Lower leg skin (tissue), 4 donors: ENCODE data around the gene TRIM44. TPM values are rescaled to one million over a fixed set of nuclear protein-coding genes. Genes with fewer than 3 reads are reported as not detected.
"Not testable (repeated sequence)": the region's sequence is repeated elsewhere in the genome, so short reads cannot be mapped to it uniquely, and the experiment has no call there.

Experiments
- DNase-seq, 2 donors: peaks; one replicate each; pipeline ENCODE4 v3.0.0-alpha.2; 2019; ENCODE audit warnings: low spot score in 2 of 2
- H3K4me3 ChIP-seq: fragments of 200-600 bp; sonication (generic); 2 replicates; pipeline ENCODE4 v1.5.1; 2017; ENCODE audit warnings: mild to moderate bottlenecking, low read depth; ENCODE audit not compliant: poor library complexity, severe bottlenecking
- CTCF ChIP-seq, 3 donors: fragments of 450-650 bp; IDR thresholded peaks; one replicate each; pipeline ENCODE4 v1.5.1; 2016; ENCODE audit warnings: antibody characterized with exemption in 3 of 3, mild to moderate bottlenecking in 3 of 3, moderate library complexity in 2 of 3
- POLR2A ChIP-seq, 2 donors: fragments of 450-650 bp; IDR thresholded peaks; one replicate each; pipeline ENCODE4 v1.6.1; 2016 to 2017; ENCODE audit warnings: antibody characterized with exemption in 2 of 2, mild to moderate bottlenecking in 1 of 2, moderate library complexity in 1 of 2
- WGBS, 2 donors: methylation state at CpG; one replicate each; pipeline ENCODE4 v1.1.5; 2018; 5-methylcytosine and 5-hydroxymethylcytosine counted together
- intact Hi-C: fragments of 100-400 bp; cut with DNase I; formaldehyde crosslinking; loops from one replicate; pipeline ENCODE4 v1.15.0; 2023; ENCODE audit warnings: low total_unique reads
- total RNA-seq, 4 donors: library from RNA; depleted of rRNA; stranded (reverse); fragments of >200 nt; gene quantifications; one replicate each; pipeline ENCODE4 v1.1.0, GENCODE V29; 2016

Gene TRIM44
- total RNA-seq, 4 donors from 2014 or later, result 9.6 to 29.3 (median 23.8) TPM

GRCh38 chr11:35667257-35667656 is 4.7 kb downstream of the TRIM44 start:
- TF ChIP-seq POLR2A (IDR thresholded peaks at IDR 0.05) (no peak), CTCF (IDR thresholded peaks at IDR 0.05) (no peak)
- intact Hi-C loops, result no loop called here

GRCh38 chr11:35668350-35668749 is 5.8 kb downstream of the TRIM44 start:
- WGBS, 2 donors, result 97 to 100% methylated on average over 3 of the region's 3 CpGs
- H3K4me3 ChIP-seq, intact Hi-C loops: not testable (repeated sequence)

More at GRCh38 chr11:35667257-35667656, 4.7 kb downstream of the TRIM44 start:
- 94 to 100% methylated on average over 1 of the region's 1 CpG for WGBS, 2 donors
- DNase-seq, result no peak
- H3K4me3 ChIP-seq, result no peak overlapping the region

GRCh38 chr11:35671396-35672127 is 9.0 kb downstream of the TRIM44 start:
- TF ChIP-seq CTCF (IDR thresholded peaks at IDR 0.05) (no peak), POLR2A (IDR thresholded peaks at IDR 0.05) (no peak)
- intact Hi-C loops, result no loop called here
- no peak for DNase-seq
- WGBS, 2 donors, result 97 to 98% methylated on average over 3 of the region's 3 CpGs
- no peak overlapping the region for H3K4me3 ChIP-seq

More at GRCh38 chr11:35668350-35668749, 5.8 kb downstream of the TRIM44 start:
- DNase-seq, result not testable (repeated sequence)

GRCh38 chr11:35672608-35673007 is 10.0 kb downstream of the TRIM44 start:
- 79 to 83% methylated on average over 3 of the region's 3 CpGs for WGBS, 2 donors
- no peak for DNase-seq
- TF ChIP-seq POLR2A (IDR thresholded peaks at IDR 0.05), result no peak
- no peak for TF ChIP-seq CTCF (IDR thresholded peaks at IDR 0.05)
- intact Hi-C loops, result no loop called here
- H3K4me3 ChIP-seq, result no peak overlapping the region

- TF ChIP-seq CTCF (IDR thresholded peaks at IDR 0.05), result no peak
- TF ChIP-seq POLR2A (IDR thresholded peaks at IDR 0.05), result no peak
- no peak overlapping the region for H3K4me3 ChIP-seq
- no peak for DNase-seq
- WGBS, 2 donors, result 88 to 91% methylated on average over 1 of the region's 1 CpG
- intact Hi-C loops, result no loop called here
These were observed 13.5 kb downstream of the TRIM44 start for GRCh38 chr11:35675901-35676610.

- H3K4me3 ChIP-seq, result no peak overlapping the region
- intact Hi-C loops, result no loop called here
- TF ChIP-seq POLR2A (IDR thresholded peaks at IDR 0.05) (no peak), CTCF (IDR thresholded peaks at IDR 0.05) (no peak)
- DNase-seq, result no peak
- WGBS, 2 donors, result 66 to 68% methylated on average over 1 of the region's 1 CpG
These were observed 14.0 kb downstream of the TRIM44 start for GRCh38 chr11:35676611-35676965.
